HG03066 (cell line): ENCODE results near the gene FNDC10.
A peak's percentile ranks its signal among the peaks of the same experiment; 100 is the strongest.

Source experiments
- ATAC-seq: cut with Tn5 transposase; IDR thresholded peaks from one replicate; pipeline ENCODE4 v1.9.1; 2021; ENCODE audit warnings: low read depth; ENCODE audit not compliant: unreplicated experiment

FNDC10 gene

GRCh38 chr1:1617516-1617915 is 17.6 kb upstream of the FNDC10 start:
- no peak for ATAC-seq

GRCh38 chr1:1616838-1617237 is 16.9 kb upstream of the FNDC10 start:
- no peak for ATAC-seq

- ATAC-seq: peak; percentile 21
These were observed 16.3 kb upstream of the FNDC10 start for GRCh38 chr1:1616045-1616790.

- peak; percentile 84 for ATAC-seq
These were observed 15.5 kb upstream of the FNDC10 start, which contains the start of gene MIB2 for GRCh38 chr1:1615256-1616044. TSS of gene MIB2 (plus strand) at chr1:1615500. CDS start at chr1:1623453, 7,953 bp downstream.

- ATAC-seq: no peak
These were observed 15.0 kb upstream of the FNDC10 start for GRCh38 chr1:1614954-1615255.

GRCh38 chr1:1614204-1614953 is 14.4 kb upstream of the FNDC10 start:
- no peak for ATAC-seq

- ATAC-seq: no peak
These were observed 13.7 kb upstream of the FNDC10 start for GRCh38 chr1:1613509-1614082.

- ATAC-seq: no peak
These were observed 12.1 kb upstream of the FNDC10 start for GRCh38 chr1:1612104-1612400.

GRCh38 chr1:1610796-1611195 is 10.9 kb upstream of the FNDC10 start:
- no peak for ATAC-seq

GRCh38 chr1:1609822-1610485 is 10.0 kb upstream of the FNDC10 start:
- ATAC-seq: no peak

- ATAC-seq: no peak
These were observed 6.3 kb upstream of the FNDC10 start for GRCh38 chr1:1606232-1606631.

- ATAC-seq: no peak
These were observed 5.8 kb upstream of the FNDC10 start for GRCh38 chr1:1605724-1606123.

- ATAC-seq: no peak
These were observed 5.2 kb upstream of the FNDC10 start for GRCh38 chr1:1605034-1605591.

GRCh38 chr1:1604374-1605033 is 4.6 kb upstream of the FNDC10 start:
- no peak for ATAC-seq

GRCh38 chr1:1603671-1604373 is 3.9 kb upstream of the FNDC10 start:
- no peak for ATAC-seq

- ATAC-seq: no peak
These were observed 3.1 kb upstream of the FNDC10 start for GRCh38 chr1:1602968-1603506.

GRCh38 chr1:1602304-1602967 is 2.5 kb upstream of the FNDC10 start:
- no peak for ATAC-seq

- ATAC-seq: no peak
These were observed 1.8 kb upstream of the FNDC10 start for GRCh38 chr1:1601564-1602303.
